ENCODE results near the gene KRT34.
"Not testable (repeated sequence)": the region's sequence is repeated elsewhere in the genome, so short reads cannot be mapped to it uniquely, and the experiment has no call there.

KRT34 gene

GRCh38 chr17:41402161-41402560, 20.1 kb upstream of the KRT34 start:
- Histone ChIP-seq H3K4me1 (ENCODE audit: insufficient read depth, low read length) (no peaks in the 10 kb centered on the region), H3K27ac (ENCODE audit: low read length) (no peak overlapping the region), H3K27me3 (ENCODE audit: insufficient read depth, low read length) (no peaks in the 10 kb centered on the region), H3K9ac (ENCODE audit: low read depth, low read length) (no peak overlapping the region), H3K9me3 (ENCODE audit: insufficient read depth, low read depth, low read length) (no peaks in the 10 kb centered on the region), H3K4me3 (ENCODE audit: low read length) (no peak overlapping the region), H3K36me3 (ENCODE audit: insufficient read depth, low read depth, low read length) (no peaks in the 10 kb centered on the region)

GRCh38 chr17:41396996-41397660, 15.0 kb upstream of the KRT34 start, which contains the start of gene KRT31:
Gene KRT31 (minus strand): TSS chr17:41397608. CDS start chr17:41397539, 69 bp downstream.
- no peaks in the 10 kb centered on the region for H3K36me3 ChIP-seq (ENCODE audit: insufficient read depth, low read depth, low read length)
- H3K27me3 ChIP-seq (ENCODE audit: insufficient read depth, low read length): no peaks in the 10 kb centered on the region
- H3K27ac ChIP-seq (ENCODE audit: low read length): no peak within 1 kb of the TSS

GRCh38 chr17:41396340-41396739, 14.2 kb upstream of the KRT34 start:
- no peaks in the 10 kb centered on the region for H3K27me3 ChIP-seq (ENCODE audit: insufficient read depth, low read length)
- H3K9me3 ChIP-seq (ENCODE audit: insufficient read depth, low read depth, low read length): no peaks in the 10 kb centered on the region
- no peak overlapping the region for H3K9ac ChIP-seq (ENCODE audit: low read depth, low read length)
- no peaks in the 10 kb centered on the region for H3K4me1 ChIP-seq (ENCODE audit: insufficient read depth, low read length)
- H3K36me3 ChIP-seq (ENCODE audit: insufficient read depth, low read depth, low read length): no peaks in the 10 kb centered on the region
- no peak overlapping the region for H3K27ac ChIP-seq (ENCODE audit: low read length)
- H3K4me3 ChIP-seq (ENCODE audit: low read length): no peak overlapping the region

More at GRCh38 chr17:41396996-41397660, 15.0 kb upstream of the KRT34 start, which contains the start of gene KRT31:
- Histone ChIP-seq H3K9ac (ENCODE audit: low read depth, low read length) (no peak within 1 kb of the TSS), H3K4me3 (ENCODE audit: low read length) (no peak within 1 kb of the TSS), H3K9me3 (ENCODE audit: insufficient read depth, low read depth, low read length) (no peaks in the 10 kb centered on the region), H3K4me1 (ENCODE audit: insufficient read depth, low read length) (no peaks in the 10 kb centered on the region)

GRCh38 chr17:41395611-41396010, 13.5 kb upstream of the KRT34 start:
- Histone ChIP-seq H3K4me1 (ENCODE audit: insufficient read depth, low read length) (no peaks in the 10 kb centered on the region), H3K4me3 (ENCODE audit: low read length) (no peak overlapping the region), H3K27ac (ENCODE audit: low read length) (no peak overlapping the region), H3K9ac (ENCODE audit: low read depth, low read length) (no peak overlapping the region), H3K9me3 (ENCODE audit: insufficient read depth, low read depth, low read length) (no peaks in the 10 kb centered on the region), H3K36me3 (ENCODE audit: insufficient read depth, low read depth, low read length) (no peaks in the 10 kb centered on the region), H3K27me3 (ENCODE audit: insufficient read depth, low read length) (no peaks in the 10 kb centered on the region)

- H3K9me3 ChIP-seq (ENCODE audit: insufficient read depth, low read depth, low read length); H3K27me3 ChIP-seq (ENCODE audit: insufficient read depth, low read length); H3K4me1 ChIP-seq (ENCODE audit: insufficient read depth, low read length); H3K36me3 ChIP-seq (ENCODE audit: insufficient read depth, low read depth, low read length); H3K4me3 ChIP-seq (ENCODE audit: low read length); H3K9ac ChIP-seq (ENCODE audit: low read depth, low read length); H3K27ac ChIP-seq (ENCODE audit: low read length): not testable (repeated sequence)
These were observed 12.9 kb upstream of the KRT34 start for GRCh38 chr17:41395044-41395443.

- H3K9me3 ChIP-seq (ENCODE audit: insufficient read depth, low read depth, low read length): no peaks in the 10 kb centered on the region
- no peaks in the 10 kb centered on the region for H3K36me3 ChIP-seq (ENCODE audit: insufficient read depth, low read depth, low read length)
- no peaks in the 10 kb centered on the region for H3K27me3 ChIP-seq (ENCODE audit: insufficient read depth, low read length)
- no peaks in the 10 kb centered on the region for H3K4me1 ChIP-seq (ENCODE audit: insufficient read depth, low read length)
- H3K4me3 ChIP-seq (ENCODE audit: low read length): no peak overlapping the region
- no peak overlapping the region for H3K9ac ChIP-seq (ENCODE audit: low read depth, low read length)
- no peak overlapping the region for H3K27ac ChIP-seq (ENCODE audit: low read length)
These were observed 12.3 kb upstream of the KRT34 start for GRCh38 chr17:41394254-41394996.

- Histone ChIP-seq H3K27me3 (ENCODE audit: insufficient read depth, low read length) (no peaks in the 10 kb centered on the region), H3K9ac (ENCODE audit: low read depth, low read length) (no peak overlapping the region)
These were observed 11.7 kb upstream of the KRT34 start for GRCh38 chr17:41393826-41394225.

GRCh38 chr17:41393294-41393693, 11.2 kb upstream of the KRT34 start:
- H3K9ac ChIP-seq (ENCODE audit: low read depth, low read length): no peak overlapping the region

More at GRCh38 chr17:41393826-41394225, 11.7 kb upstream of the KRT34 start:
- Histone ChIP-seq H3K36me3 (ENCODE audit: insufficient read depth, low read depth, low read length) (no peaks in the 10 kb centered on the region), H3K4me1 (ENCODE audit: insufficient read depth, low read length) (no peaks in the 10 kb centered on the region), H3K4me3 (ENCODE audit: low read length) (no peak overlapping the region), H3K27ac (ENCODE audit: low read length) (no peak overlapping the region), H3K9me3 (ENCODE audit: insufficient read depth, low read depth, low read length) (no peaks in the 10 kb centered on the region)

GRCh38 chr17:41392278-41392677, 10.2 kb upstream of the KRT34 start:
- Histone ChIP-seq H3K27ac (ENCODE audit: low read length) (no peak overlapping the region), H3K36me3 (ENCODE audit: insufficient read depth, low read depth, low read length) (no peaks in the 10 kb centered on the region), H3K9me3 (ENCODE audit: insufficient read depth, low read depth, low read length) (no peaks in the 10 kb centered on the region), H3K27me3 (ENCODE audit: insufficient read depth, low read length) (no peaks in the 10 kb centered on the region), H3K9ac (ENCODE audit: low read depth, low read length) (no peak overlapping the region), H3K4me3 (ENCODE audit: low read length) (no peak overlapping the region), H3K4me1 (ENCODE audit: insufficient read depth, low read length) (no peaks in the 10 kb centered on the region; the same call in 1 of the 2 replicates)

More at GRCh38 chr17:41393294-41393693, 11.2 kb upstream of the KRT34 start:
- Histone ChIP-seq H3K4me3 (ENCODE audit: low read length) (no peak overlapping the region), H3K36me3 (ENCODE audit: insufficient read depth, low read depth, low read length) (no peaks in the 10 kb centered on the region), H3K9me3 (ENCODE audit: insufficient read depth, low read depth, low read length) (no peaks in the 10 kb centered on the region), H3K27ac (ENCODE audit: low read length) (no peak overlapping the region), H3K4me1 (ENCODE audit: insufficient read depth, low read length) (no peaks in the 10 kb centered on the region), H3K27me3 (ENCODE audit: insufficient read depth, low read length) (no peaks in the 10 kb centered on the region)

- Histone ChIP-seq H3K4me3 (ENCODE audit: low read length) (no peak overlapping the region), H3K9ac (ENCODE audit: low read depth, low read length) (no peak overlapping the region), H3K4me1 (ENCODE audit: insufficient read depth, low read length) (no peaks in the 10 kb centered on the region; the same call in 1 of the 2 replicates), H3K27ac (ENCODE audit: low read length) (no peak overlapping the region), H3K9me3 (ENCODE audit: insufficient read depth, low read depth, low read length) (no peaks in the 10 kb centered on the region), H3K36me3 (ENCODE audit: insufficient read depth, low read depth, low read length) (no peaks in the 10 kb centered on the region), H3K27me3 (ENCODE audit: insufficient read depth, low read length) (no peaks in the 10 kb centered on the region)
These were observed 9.4 kb upstream of the KRT34 start for GRCh38 chr17:41391535-41391934.

GRCh38 chr17:41390411-41390938, 8.4 kb upstream of the KRT34 start:
- Histone ChIP-seq H3K36me3 (ENCODE audit: insufficient read depth, low read depth, low read length) (no peaks in the 10 kb centered on the region), H3K4me3 (ENCODE audit: low read length) (no peak overlapping the region), H3K27me3 (ENCODE audit: insufficient read depth, low read length) (no peaks in the 10 kb centered on the region), H3K9ac (ENCODE audit: low read depth, low read length) (no peak overlapping the region), H3K27ac (ENCODE audit: low read length) (no peak overlapping the region), H3K9me3 (ENCODE audit: insufficient read depth, low read depth, low read length) (no peaks in the 10 kb centered on the region), H3K4me1 (ENCODE audit: insufficient read depth, low read length) (no peaks in the 10 kb centered on the region; the same call in 1 of the 2 replicates)

- Histone ChIP-seq H3K27ac (ENCODE audit: low read length) (no peak overlapping the region), H3K9ac (ENCODE audit: low read depth, low read length) (no peak overlapping the region), H3K4me1 (ENCODE audit: insufficient read depth, low read length) (no peaks in the 10 kb centered on the region; the same call in 1 of the 2 replicates), H3K27me3 (ENCODE audit: insufficient read depth, low read length) (no peaks in the 10 kb centered on the region), H3K36me3 (ENCODE audit: insufficient read depth, low read depth, low read length) (no peaks in the 10 kb centered on the region), H3K4me3 (ENCODE audit: low read length) (no peak overlapping the region), H3K9me3 (ENCODE audit: insufficient read depth, low read depth, low read length) (no peaks in the 10 kb centered on the region)
These were observed 5.6 kb upstream of the KRT34 start for GRCh38 chr17:41387670-41388069.

All from iPS-20b (cell line).